Stimulated activated CD8-positive, alpha-beta memory T cell treated with anti-CD3 and anti-CD28 coated beads, Interleukin-12 subunit alpha, Interleukin-12 subunit beta, amount 100 ng/mL, for 4 hours (primary cell): ENCODE data around the gene RAMACL.

Experiments used
- DNase-seq: peaks from one replicate; pipeline ENCODE4 v3.0.0-alpha.2; 2020; ENCODE audit warnings: low read depth

The RAMACL gene

DNA sequence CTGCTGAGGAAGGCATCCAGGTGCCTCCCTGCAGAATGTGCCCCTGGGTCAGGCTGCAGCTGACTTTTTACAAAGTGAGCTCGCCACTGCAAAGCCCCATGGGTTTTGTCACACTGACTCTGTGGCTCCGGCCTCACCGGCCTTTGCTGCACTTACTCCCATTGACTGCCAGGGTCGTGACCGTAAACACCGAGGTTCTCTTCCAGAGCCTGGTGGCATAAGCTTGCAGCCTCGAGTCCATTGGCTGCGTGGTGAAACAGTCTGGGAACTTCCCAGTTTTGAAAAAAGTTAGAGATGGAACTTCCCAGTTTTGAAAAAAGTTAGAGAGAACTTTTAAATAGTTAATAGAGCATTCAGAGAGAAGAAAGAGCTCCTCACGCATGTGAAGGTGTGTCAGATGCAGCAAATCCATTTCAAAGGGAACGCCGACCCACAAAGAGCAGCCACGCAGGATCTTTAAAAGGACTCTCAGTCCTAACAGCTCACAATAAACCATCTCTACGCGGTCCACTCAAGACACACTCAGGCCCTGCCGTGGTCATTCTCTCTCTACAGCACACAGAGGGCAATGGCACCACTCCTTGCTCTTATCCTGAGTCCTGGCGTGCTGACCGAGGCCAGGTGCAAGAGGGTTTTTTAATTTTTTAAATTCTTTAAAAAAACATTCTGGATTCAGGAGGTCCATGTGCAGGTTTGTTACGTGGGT, 12.8 kb downstream of the RAMACL start:
- DNase-seq: no peak

DNA sequence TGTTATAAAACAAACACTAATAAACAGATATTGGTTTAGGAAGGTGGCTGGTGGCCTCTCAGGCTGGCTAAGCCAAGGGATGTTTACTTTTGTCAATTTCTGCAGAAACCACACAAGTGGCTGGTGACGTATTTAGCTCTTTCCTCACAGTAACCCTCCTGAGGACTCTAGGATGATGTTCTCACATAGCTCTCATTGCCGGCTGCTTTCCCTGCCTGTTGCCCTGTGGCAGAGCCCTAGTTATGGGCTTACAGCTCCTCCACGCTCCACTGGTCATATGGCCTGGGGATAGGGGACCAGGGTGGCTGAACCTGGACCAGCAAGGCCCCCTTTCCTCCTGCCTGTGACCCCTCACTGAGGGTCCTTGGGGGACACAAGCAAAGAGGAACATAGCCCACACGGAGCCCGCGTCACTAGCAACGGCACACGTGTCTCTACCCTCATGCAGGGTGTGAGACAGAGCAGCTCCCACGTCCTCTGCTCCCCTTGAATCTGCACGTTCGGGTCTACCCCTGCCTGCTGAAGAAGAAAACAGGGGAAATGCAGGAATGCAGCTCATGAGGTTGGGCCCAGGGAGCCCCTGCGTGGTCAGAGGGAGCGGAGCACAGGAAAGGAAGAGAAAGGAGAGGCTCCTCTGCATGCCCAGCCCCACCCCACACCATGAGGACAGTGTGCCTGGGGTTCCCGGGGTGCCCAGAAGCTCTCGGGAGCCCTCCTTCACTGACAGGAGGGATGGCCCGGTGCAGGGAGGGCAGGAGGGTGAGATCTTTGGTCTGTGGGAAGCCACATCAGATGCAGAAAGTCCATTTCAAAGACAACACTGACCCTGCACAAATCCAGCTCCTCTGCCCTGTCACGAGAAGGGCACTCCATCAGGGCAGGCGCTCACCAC, 13.9 kb downstream of the RAMACL start:
- no peak for DNase-seq

GRCh38 chr6:166570929-166571713, 15.4 kb downstream of the RAMACL start:
- no peak for DNase-seq

GRCh38 chr6:166569206-166569605, 17.3 kb downstream of the RAMACL start:
- DNase-seq: no peak

GRCh38 chr6:166567813-166568212, 18.7 kb downstream of the RAMACL start:
- DNase-seq: no peak

DNA sequence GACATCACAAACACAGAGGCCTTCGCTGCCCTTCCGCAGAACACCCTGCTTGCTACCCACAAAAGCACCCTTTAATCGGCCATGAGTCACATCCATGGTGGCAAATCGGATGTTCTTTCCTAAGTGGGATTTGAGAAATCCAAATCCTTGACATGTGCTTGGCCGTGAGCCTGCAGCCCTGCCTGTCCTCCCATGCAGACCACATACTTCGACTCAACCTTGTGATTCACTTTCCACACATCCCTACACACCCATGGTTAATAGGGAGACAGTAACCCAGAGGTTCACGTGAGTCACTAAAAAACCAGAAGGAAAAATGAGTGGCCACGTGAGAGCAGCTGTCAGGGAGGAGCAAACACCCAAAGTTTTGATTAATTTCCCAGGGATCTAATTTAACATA, 19.4 kb downstream of the RAMACL start:
- DNase-seq: no peak

DNA sequence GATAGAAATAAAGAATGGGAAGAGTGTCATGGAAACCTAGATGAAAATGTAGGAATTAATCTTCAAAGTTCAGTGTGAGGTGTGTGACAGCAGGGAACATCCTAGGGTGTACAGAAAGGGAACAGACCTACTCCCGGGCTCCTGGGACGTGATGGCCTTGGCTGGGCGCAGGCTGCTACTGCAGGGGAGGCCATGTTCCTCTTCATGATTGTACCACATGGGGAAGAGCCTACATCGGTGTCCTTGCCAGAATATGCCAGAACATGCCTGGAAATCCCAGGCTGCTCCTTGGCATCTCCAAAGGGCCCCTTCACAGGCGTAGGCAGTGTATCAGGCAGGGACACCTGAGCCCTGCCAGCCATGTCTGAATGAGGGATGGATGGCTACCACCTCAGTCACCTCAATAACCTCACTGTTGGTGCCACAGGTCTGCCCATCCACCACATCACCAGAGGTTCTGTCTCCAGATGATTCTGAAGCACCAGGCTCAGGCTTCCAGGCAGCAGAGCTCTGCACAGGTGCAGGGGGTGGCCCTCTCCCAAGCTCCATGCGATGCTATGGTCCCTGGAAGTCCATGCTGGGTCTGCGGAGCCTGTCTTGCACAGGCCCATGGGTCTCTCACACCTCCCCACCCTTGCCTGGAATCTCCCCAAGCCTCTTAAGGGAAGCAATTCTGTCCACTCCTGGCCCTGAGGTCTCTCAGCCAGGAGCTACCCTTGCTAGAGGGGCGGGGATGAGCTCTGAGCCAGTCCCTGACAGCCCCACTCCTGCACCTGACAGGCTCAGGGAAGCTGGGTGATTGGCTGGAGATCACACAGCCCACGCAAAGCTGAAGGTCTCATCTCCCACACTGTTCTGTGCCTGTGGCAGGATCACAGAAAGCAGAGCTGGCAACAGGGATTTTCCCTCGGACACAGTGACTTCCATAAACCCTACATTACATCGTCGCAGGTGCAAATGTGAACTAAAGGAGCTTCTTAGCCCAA, 20.2 kb downstream of the RAMACL start:
- no peak for DNase-seq

DNA sequence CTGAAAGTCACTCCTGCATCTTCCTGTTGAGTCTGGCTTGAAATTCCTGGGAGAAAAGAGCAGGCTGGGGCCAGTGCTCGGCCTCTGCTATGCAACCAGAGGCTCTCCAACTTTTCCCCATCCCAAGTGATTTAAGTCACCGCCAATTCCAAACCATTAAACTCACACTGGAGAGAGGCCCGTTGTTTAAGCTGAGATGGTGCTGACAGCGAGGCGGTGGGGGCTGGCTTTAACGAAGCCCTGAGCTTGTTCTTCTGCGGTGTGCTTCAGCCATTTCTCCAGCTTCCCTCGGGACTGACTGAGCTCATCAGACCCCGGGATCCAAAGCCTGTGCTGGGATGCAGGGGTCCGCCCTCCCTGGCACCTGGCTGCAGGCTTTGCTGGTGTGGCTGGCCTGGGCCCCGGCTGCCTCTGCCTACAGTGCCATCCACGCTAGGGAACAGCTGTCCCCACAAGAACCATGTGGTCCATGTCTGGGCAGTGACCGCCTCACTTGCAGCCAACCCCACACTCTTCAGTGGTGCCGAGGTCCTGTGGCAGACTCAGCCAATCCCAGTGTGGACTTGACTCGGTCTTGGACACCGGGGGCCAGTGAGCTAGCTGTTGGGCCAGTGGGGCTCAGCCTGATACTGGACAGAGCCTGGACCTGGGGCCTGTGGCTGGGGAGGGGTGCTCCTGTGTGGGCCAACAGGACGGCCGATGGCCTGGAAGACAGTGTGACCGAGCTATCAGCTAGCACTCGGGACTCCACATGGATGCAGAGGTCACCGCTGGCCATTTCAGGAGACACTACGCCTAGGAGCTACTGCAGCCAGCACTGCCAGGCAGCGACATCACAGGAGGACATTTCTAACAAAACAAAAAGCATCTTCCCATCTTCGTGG, 21.2 kb downstream of the RAMACL start:
- DNase-seq: no peak

DNA sequence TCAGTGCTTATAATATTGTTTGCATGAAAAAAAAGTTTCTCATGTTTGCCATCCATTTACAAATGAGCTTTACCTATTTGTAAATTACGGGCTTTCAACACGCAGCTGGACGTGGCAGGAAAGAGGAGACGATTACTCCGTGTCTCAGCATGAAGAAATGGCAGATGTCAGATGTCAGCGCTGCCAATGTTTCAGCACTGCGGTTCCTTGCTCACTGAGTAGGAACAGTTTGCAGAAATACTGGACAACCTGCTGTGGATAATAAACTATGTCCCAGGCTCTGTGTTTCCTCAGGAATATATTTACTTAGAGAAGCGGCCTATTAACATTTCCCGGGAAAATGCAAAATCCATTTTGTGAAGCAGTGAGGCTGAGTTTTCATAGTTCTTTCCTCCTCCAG, 22.7 kb downstream of the RAMACL start:
- DNase-seq: no peak

DNA sequence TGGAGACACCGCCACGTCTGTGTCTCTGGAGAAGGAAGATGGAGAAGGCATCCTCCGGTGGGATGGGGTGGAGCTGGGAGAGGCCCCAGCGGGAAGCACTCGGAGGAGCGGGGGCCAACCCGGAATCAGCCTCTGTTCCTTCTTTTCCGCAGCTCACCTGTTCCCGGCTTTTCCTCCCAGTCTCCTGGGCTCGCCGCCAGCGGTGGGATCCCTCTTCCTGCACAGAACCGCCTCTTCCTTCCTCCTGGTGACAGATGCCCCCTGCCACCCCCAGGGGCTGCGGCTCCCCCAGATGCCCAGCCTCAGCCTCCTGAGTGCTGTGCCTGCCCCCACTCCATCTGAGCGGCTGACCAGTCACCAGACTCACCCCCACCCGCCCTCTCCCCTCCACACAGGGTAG, 23.3 kb downstream of the RAMACL start:
- DNase-seq: no peak

GRCh38 chr6:166562726-166563125, 23.8 kb downstream of the RAMACL start:
- no peak for DNase-seq

DNA sequence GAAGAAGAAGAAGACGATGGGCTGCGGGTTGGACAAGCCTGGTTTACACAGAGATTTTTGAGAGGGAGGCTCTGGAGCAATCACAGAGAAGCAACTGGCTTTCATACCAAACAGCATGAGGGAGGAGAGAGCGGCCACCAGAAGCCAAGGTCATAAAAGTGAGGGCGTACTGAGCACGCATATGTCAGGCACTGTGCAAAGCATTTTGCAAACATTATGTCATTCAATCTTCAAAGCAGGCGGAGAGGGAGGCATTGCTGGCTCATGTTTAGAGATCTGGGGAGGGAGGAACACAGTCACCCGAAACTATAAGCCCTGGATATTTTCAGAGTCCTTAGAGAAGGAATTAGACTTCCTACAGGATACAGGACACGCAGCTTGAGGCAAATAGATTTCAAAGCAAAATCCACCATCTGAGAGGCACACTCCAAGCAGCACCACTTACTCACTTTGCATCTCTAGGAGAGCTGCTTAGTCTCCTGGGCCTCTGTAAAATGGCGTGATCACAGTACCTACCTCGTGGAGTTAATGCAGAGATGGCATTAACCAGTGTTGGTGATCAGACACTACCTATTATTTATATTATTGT, 24.6 kb downstream of the RAMACL start:
- no peak for DNase-seq

- no peak for DNase-seq
These were observed 26.3 kb downstream of the RAMACL start for GRCh38 chr6:166560222-166560621.

GRCh38 chr6:166559662-166560061, 26.8 kb downstream of the RAMACL start:
- DNase-seq: no peak

- DNase-seq: no peak
These were observed 27.3 kb downstream of the RAMACL start for GRCh38 chr6:166559211-166559610.

GRCh38 chr6:166558156-166559005, 28.1 kb downstream of the RAMACL start:
- no peak for DNase-seq

DNA sequence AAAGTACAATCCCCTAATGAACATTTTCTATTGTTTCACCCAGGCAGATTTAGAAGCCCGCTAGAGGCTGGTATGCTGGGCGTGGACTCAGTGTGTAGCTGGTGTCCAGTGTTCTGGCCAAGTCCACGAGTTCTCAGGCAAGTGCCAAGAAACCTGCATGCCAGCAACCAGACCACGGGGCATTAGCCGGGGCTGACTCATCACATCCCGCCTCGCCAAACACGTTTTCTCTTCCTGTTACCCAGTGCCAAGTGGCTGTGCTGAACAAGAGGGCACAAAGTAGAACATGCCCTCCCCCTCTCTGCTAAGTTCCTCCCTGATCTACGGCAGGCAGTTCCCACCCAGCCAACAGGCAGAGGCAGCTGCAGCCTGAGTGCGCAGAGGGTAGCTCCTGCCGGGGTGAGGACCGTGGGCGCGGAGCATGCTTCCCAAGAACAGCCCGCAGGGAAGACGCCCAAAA, 29.6 kb downstream of the RAMACL start:
- no peak for DNase-seq

GRCh38 chr6:166556336-166556735, 30.1 kb downstream of the RAMACL start:
- DNase-seq: no peak

- DNase-seq: no peak
These were observed 31.4 kb downstream of the RAMACL start for GRCh38 chr6:166555086-166555485.
